Heart left ventricle (tissue), 16 donors: ENCODE measurements around the gene LOC128125822.
A peak's percentile ranks its signal among the peaks of the same experiment; 100 is the strongest.

Experiments
- ATAC-seq, 4 donors: fragments of 200-7000 bp; cut with Tn5 transposase; one replicate each; pipeline ENCODE4 v1.9.1; 2020 to 2022; ENCODE audit warnings: moderate library complexity in 4 of 4, mild to moderate bottlenecking in 3 of 4, moderate number of reproducible peaks in 1 of 4
- DNase-seq, 5 donors: peaks; one replicate each; pipeline ENCODE4 v3.0.0-alpha.2; 2020
- H3K27ac ChIP-seq, 12 donors: fragments of 200-600 bp; sonication (generic) in 4 of 12; one replicate each; pipeline versions ENCODE4 v1.5.0 to v1.8.0; 2016 to 2022; ENCODE audit warnings: mild to moderate bottlenecking in 2 of 12
- H3K27me3 ChIP-seq, 9 donors: fragments of 200-600 bp; sonication (generic) in 2 of 9; one replicate each; pipeline versions ENCODE4 v1.5.1 to v1.8.0; 2016 to 2022; ENCODE audit warnings: mild to moderate bottlenecking in 3 of 9
- H3K36me3 ChIP-seq, 9 donors: fragments of 200-600 bp; sonication (generic) in 2 of 9; one replicate each; pipeline versions ENCODE4 v1.5.0 to v1.8.0; 2018 to 2022; ENCODE audit warnings: mild to moderate bottlenecking in 2 of 9
- H3K4me1 ChIP-seq, 12 donors: fragments of 200-600 bp; sonication (generic) in 4 of 12; one replicate each; pipeline versions ENCODE4 v1.5.0 to v1.8.0; 2016 to 2022; ENCODE audit warnings: mild to moderate bottlenecking in 3 of 12
- H3K4me3 ChIP-seq, 12 donors: fragments of 200-600 bp; sonication (generic) in 4 of 12; one replicate each; pipeline versions ENCODE4 v1.5.0 to v1.8.0; 2017 to 2022; ENCODE audit warnings: mild to moderate bottlenecking in 9 of 12, moderate library complexity in 4 of 12
- H3K9me3 ChIP-seq, 12 donors: fragments of 200-600 bp; sonication (generic) in 4 of 12; one replicate each; pipeline versions ENCODE4 v1.5.0 to v1.8.0; 2016 to 2022; ENCODE audit warnings: mild to moderate bottlenecking in 1 of 12
- CTCF ChIP-seq, 12 donors: fragments of 200-600 bp; sonication (generic) in 4 of 12; IDR thresholded peaks; one replicate each; pipeline versions ENCODE4 v1.5.0 to v1.8.0; 2018 to 2022; ENCODE audit warnings: antibody characterized with exemption in 12 of 12, mild to moderate bottlenecking in 5 of 12
- POLR2A ChIP-seq, 2 donors: fragments of 450-650 bp; IDR thresholded peaks; one replicate each; pipeline ENCODE4 v1.6.1; 2017; ENCODE audit warnings: antibody characterized with exemption in 2 of 2, mild to moderate bottlenecking in 2 of 2, moderate library complexity in 2 of 2
- WGBS, 4 donors: extraction: QIAGEN DNeasy Blood & Tissue Kit in 2 of 4; methylation state at CpG; one replicate each; pipeline versions ENCODE4 v1.1.5 to v1.1.7; 2013 to 2018; 5-methylcytosine and 5-hydroxymethylcytosine counted together
- intact Hi-C, 10 donors: fragments of 100-400 bp; cut with DNase I; formaldehyde crosslinking; loops; one replicate each; pipeline versions ENCODE4 v1.11.1 to v1.14.2; 2022
- donor health status: ischemic (EF 13 %, LVEDD 7.1; RV severe dilation, severe dysfunction).
- donor health status: healthy with polysubstance abuse.
- donor health status: DM: no; HTN: yes; CAD: no.
- donor health status: DM: no; HTN: no; CAD: no.
- donor health status: ischemic (EF 25% LVEDD 6.9; RV normal size, moderate dysfunction).
- donor health status: ischemic (EF 25% LVEDD 5.7; RV mildly dilated, moderate dysfunction).
- donor health status: healthy.
- donor health status: DM: yes; HTN: yes; CAD: no.
- donor health status: ischemic (EF 35%, LVEDD 5.7; RV mildly dilated, moderate dysfunction).
- donor health status: nonischemic (EF 11% LVEDD 7.7; RV severe dilation, severe dysfunction).
- donor health status: DM: yes; HTN: yes; CAD: no.
- donor health status: PGD.
- donor health status: ischemic (EF 29% LVEDD 5.4; RV normal size, mild dysfunction).
- donor health status: nonischemic (EF 23%, LVEDD 6.1; RV moderate dilation, normal function).

Gene LOC128125822

GRCh38 chr6:63573076-63573898 lies 1.0 kb downstream of the LOC128125822 start:
- intact Hi-C loops: loop anchor here in 8 of 10 donors (2.0 to 10.0 kb wide), 7 partner anchors 62 to 221 kb away; partner anchors contain the start of gene PHF3 (in 7 of the 8)
- H3K27me3 ChIP-seq: no peaks in the 10 kb centered on the region
- DNase-seq (peak; percentile 73 to 87 (median 77)), ATAC-seq (peak; percentile 57 to 69 (median 60))
- TF ChIP-seq POLR2A (IDR thresholded peaks at IDR 0.05) (peak in 1 of 2 donors; percentile 46), CTCF (IDR thresholded peaks at IDR 0.05) (no peak)
- WGBS, 4 donors: 0 to 1% (median 1%) methylated on average over 36 to 86 of the region's 86 CpGs
- peaks cover 0 to 40% (median 17%) of the 10 kb centered on the region in 12 donors for H3K4me1 ChIP-seq
- H3K36me3 ChIP-seq: peaks cover 0 to 22% (median 20%) of the 10 kb centered on the region in 9 donors
- no peaks in the 10 kb centered on the region for H3K9me3 ChIP-seq
- H3K4me3 ChIP-seq: peak overlapping the region; percentile 76 to 96 (median 92)
- H3K27ac ChIP-seq: peak overlapping the region; percentile 96 to 100 (median 99)

DNA sequence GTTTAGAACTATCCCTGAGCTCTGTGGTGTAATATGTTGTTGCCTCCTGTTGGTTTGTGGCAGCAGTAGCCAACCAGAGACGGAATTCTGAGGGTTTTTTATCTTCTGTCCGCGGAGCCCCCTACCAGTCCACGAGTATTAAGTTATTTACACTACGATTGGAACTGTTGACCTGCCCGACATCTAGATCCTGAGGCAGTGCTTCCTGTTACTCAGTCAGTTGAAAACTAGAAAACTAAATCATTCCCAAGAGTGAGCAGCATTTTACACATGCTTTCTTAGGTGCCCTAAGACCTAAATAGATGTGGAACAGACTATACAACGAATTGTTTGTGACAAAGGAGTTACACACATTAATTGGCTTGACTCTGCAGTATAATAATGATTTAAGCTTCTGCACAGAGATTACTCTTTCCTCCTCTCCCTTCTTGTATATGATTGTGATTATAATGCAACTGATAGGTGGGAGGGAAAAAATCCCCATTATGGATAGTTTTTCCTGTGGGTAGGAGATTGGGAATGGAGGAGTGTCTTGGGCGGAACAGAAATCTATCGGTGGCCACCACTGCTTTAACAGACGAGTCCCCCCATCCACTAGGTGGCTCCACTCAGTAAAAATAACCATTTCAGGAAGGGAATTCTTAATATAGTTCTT lies 1.7 kb downstream of the LOC128125822 start:
- peaks cover 0 to 40% (median 17%) of the 10 kb centered on the region in 12 donors for H3K4me1 ChIP-seq
- no peak for ATAC-seq
- no peaks in the 10 kb centered on the region for H3K27me3 ChIP-seq
- H3K9me3 ChIP-seq: no peaks in the 10 kb centered on the region
- TF ChIP-seq CTCF (IDR thresholded peaks at IDR 0.05): peak in 11 of 12 donors; percentile 19 to 57 (median 41)
- TF ChIP-seq POLR2A (IDR thresholded peaks at IDR 0.05): no peak
- WGBS, 4 donors: 17 to 23% (median 19%) methylated on average over 8 to 10 of the region's 10 CpGs
- DNase-seq: no peak
- peak overlapping the region; percentile 76 to 96 (median 92) for H3K4me3 ChIP-seq
- peak overlapping the region; percentile 96 to 100 (median 99) for H3K27ac ChIP-seq
- H3K36me3 ChIP-seq: peaks cover 0 to 30% (median 27%) of the 10 kb centered on the region in 9 donors
- intact Hi-C loops: loop anchor here in 9 of 10 donors (2.0 to 10.0 kb wide), 7 partner anchors 61 to 222 kb away; partner anchors contain the start of gene PHF3 (in 8 of the 9)

- TF ChIP-seq POLR2A (IDR thresholded peaks at IDR 0.05) (no peak), CTCF (IDR thresholded peaks at IDR 0.05) (peak in 1 of 12 donors; percentile 1)
- Histone ChIP-seq H3K36me3 (peaks cover 0 to 35% (median 32%) of the 10 kb centered on the region in 9 donors), H3K27ac (peak overlapping the region in 8 of 12 donors; percentile 97 to 99 (median 99)), H3K9me3 (no peaks in the 10 kb centered on the region), H3K4me3 (peak overlapping the region in 8 of 12 donors; percentile 78 to 96 (median 92)), H3K4me1 (peaks cover 0 to 40% (median 17%) of the 10 kb centered on the region in 12 donors), H3K27me3 (no peaks in the 10 kb centered on the region)
- intact Hi-C loops: loop anchor here in 8 of 10 donors (2.0 to 10.0 kb wide), 6 partner anchors 60 to 222 kb away; partner anchors contain the start of gene PHF3 (in 7 of the 8)
- 76 to 82% (median 77%) methylated on average over 2 of the region's 2 CpGs for WGBS, 4 donors
- DNase-seq (no peak), ATAC-seq (no peak)
These were observed 2.2 kb downstream of the LOC128125822 start for GRCh38 chr6:63574554-63574900.
